WTC11 (cell line): Measurements from ENCODE around the gene NCL.

Experiments
- ATF3 ChIP-seq: sonication (generic); formaldehyde crosslinking; conservative IDR thresholded peaks from 2 replicates; pipeline ENCODE4 v1.8.1; 2022; ENCODE audit warnings: mild to moderate bottlenecking, missing genetic modification reagents
- ATF6 ChIP-seq: sonication (generic); formaldehyde crosslinking; IDR thresholded peaks from 2 replicates; pipeline ENCODE4 v1.8.1; 2023; ENCODE audit warnings: mild to moderate bottlenecking, missing genetic modification reagents
- CTCF ChIP-seq: fragments of 200-600 bp; IDR thresholded peaks from 2 replicates; pipeline ENCODE4 v1.8.0; 2022; ENCODE audit warnings: antibody characterized with exemption
- PRDM15 ChIP-seq: sonication (generic); formaldehyde crosslinking; IDR thresholded peaks from 2 replicates; pipeline ENCODE4 v1.8.0; 2022; ENCODE audit warnings: missing genetic modification reagents
- USF1 ChIP-seq: sonication (generic); formaldehyde crosslinking; IDR thresholded peaks from 2 replicates; pipeline ENCODE4 v1.8.0; 2022; ENCODE audit warnings: mild to moderate bottlenecking, missing genetic modification reagents
- ZNF121 ChIP-seq: sonication (generic); formaldehyde crosslinking; IDR thresholded peaks from 2 replicates; pipeline ENCODE4 v1.8.0; 2023; ENCODE audit warnings: missing genetic modification reagents
- ZNF423 ChIP-seq: fragments of 250-450 bp; sonication (Bioruptor Pico); IDR thresholded peaks from 2 replicates; pipeline ENCODE4 v2.1.2; 2022; ENCODE audit warnings: mild to moderate bottlenecking, moderate library complexity

GRCh38 chr2:231490801-231491200 is 26.5 kb upstream of the NCL start:
- TF ChIP-seq CTCF (no peak), PRDM15 (no peak), USF1 (CRISPR knock-in tag) (no peak), ATF3 (CRISPR knock-in tag) (no peak), ZNF423 (no peak), ZNF121 (CRISPR knock-in tag) (no peak), ATF6 (CRISPR knock-in tag) (no peak)
